NOMO-1 (cell line): Measurements from ENCODE around the gene PTGDR.

ENCODE experiments used
- DNase-seq, 2 experiments: peaks; one replicate each; lab custom pipeline; 2025; ENCODE audit not compliant: unreplicated experiment in 2 of 2; lab: John Stamatoyannopoulos, UW

Gene PTGDR

GRCh38 chr14:52307376-52307775 lies 39.9 kb downstream of the PTGDR start:
- DNase-seq = no peak

- DNase-seq = peak in 1 of 2 experiments; percentile 55
These were observed 40.4 kb downstream of the PTGDR start for GRCh38 chr14:52307905-52308304.

DNA sequence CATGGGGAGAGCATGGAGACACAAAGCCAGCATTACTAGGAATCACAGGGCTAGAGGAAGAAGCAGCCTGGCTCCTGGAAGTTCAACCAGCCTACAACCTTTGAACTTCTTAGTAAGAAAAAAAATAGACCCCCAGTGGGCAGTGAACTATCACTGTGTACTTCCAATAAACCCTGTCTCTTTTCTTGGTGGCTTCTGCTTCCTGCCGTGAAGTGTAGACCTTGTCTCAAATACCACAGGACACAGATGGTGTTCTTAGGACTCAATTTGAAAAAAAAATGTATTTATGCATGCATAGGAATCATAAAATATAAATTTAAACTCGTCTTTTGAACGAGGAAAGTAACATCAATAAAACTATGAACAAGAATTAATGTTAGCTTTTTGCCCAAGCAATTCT lies 43.0 kb downstream of the PTGDR start:
- DNase-seq = no peak

DNA sequence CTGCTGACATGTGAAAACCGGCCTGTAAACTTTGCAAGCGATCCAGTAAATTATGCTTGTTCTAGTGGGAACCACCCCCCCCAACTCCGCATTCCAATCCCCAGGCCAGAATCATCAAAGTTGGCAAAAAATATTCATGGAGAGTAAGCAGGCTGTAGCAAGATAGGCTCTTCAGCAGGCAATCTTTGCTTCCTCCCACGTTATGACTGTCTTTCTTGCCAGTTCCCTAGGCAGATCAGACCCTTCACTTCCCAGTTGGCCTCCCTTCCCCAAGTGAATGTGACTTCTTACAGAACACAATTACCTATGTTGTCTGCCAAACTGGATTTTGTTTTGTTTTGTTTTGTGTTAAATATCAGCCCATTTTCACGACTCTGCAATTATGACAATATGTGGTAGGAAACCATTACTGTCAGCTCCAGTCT lies 45.4 kb downstream of the PTGDR start:
- peak; percentile 22 to 59 for DNase-seq

GRCh38 chr14:52313462-52313861 lies 46.0 kb downstream of the PTGDR start:
- DNase-seq = peak; percentile 16 to 59

- peak; percentile 91 to 93 for DNase-seq
These were observed 46.6 kb downstream of the PTGDR start, which contains the start of gene PTGER2 for GRCh38 chr14:52313903-52314594. PTGER2 (plus strand) TSS chr14:52314312; CDS start chr14:52314549, 237 bp downstream.

DNA sequence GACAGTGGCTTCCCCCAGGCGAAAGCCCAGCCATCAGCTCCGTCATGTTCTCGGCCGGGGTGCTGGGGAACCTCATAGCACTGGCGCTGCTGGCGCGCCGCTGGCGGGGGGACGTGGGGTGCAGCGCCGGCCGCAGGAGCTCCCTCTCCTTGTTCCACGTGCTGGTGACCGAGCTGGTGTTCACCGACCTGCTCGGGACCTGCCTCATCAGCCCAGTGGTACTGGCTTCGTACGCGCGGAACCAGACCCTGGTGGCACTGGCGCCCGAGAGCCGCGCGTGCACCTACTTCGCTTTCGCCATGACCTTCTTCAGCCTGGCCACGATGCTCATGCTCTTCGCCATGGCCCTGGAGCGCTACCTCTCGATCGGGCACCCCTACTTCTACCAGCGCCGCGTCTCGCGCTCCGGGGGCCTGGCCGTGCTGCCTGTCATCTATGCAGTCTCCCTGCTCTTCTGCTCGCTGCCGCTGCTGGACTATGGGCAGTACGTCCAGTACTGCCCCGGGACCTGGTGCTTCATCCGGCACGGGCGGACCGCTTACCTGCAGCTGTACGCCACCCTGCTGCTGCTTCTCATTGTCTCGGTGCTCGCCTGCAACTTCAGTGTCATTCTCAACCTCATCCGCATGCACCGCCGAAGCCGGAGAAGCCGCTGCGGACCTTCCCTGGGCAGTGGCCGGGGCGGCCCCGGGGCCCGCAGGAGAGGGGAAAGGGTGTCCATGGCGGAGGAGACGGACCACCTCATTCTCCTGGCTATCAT lies 47.3 kb downstream of the PTGDR start:
- DNase-seq = peak; percentile 26 to 45

DNA sequence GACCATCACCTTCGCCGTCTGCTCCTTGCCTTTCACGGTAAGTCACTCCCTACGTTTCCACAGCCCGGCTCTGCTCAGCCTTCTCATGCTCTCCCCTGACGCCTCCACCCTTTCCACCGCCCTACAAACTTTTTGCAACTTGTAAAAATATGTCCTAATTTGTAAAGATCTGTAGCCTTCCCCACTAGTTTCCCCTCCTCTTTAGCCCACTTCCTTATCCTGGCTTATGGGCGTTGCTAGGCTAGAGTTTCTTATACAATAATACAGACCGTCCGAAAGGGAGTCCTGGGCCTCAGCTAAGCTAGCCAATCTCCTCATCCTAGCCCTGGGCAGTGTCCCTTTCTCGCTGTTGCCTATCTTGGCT lies 47.8 kb downstream of the PTGDR start:
- DNase-seq = peak; percentile 69 to 87

DNA sequence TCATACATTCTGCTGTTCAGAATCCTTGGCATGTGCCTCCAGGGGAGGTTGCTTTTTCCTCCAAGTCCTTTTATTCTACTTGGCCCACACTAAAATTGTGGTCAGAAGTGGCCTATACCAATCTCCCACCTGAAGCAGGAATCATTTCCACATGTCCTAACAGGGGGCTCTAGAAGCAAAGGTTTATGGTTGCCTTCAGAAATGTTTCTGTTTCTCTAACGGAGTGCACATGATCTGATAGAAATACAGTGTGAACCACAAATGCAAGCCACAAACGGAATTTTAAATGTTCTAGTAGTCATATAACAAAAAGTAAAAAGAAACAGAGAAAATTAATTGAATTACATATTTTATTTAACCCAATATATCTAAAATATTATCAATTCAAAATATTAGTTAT lies 50.6 kb downstream of the PTGDR start:
- no peak for DNase-seq

GRCh38 chr14:52318826-52319645 lies 51.5 kb downstream of the PTGDR start:
- peak in 1 of 2 experiments; percentile 11 for DNase-seq

DNA sequence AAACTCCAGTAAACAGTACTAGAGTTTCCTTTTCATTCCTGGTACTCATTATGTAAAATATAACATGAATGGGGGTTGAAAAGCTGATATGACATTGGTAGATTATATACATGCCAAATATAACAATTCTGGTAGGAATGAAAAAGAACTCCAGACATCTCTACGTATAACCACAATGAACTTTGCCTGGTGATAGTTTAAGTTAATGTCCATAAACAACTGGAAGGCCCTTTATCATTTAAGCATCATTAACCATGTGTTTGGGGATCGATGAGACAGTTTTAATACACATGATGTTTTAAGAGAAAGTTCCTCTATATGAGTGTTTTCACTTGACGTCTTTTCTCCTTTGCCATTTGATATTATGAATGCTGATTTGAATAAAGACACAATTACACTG lies 52.4 kb downstream of the PTGDR start:
- no peak for DNase-seq

GRCh38 chr14:52325126-52325525 lies 57.6 kb downstream of the PTGDR start:
- peak; percentile 84 to 97 for DNase-seq

DNA sequence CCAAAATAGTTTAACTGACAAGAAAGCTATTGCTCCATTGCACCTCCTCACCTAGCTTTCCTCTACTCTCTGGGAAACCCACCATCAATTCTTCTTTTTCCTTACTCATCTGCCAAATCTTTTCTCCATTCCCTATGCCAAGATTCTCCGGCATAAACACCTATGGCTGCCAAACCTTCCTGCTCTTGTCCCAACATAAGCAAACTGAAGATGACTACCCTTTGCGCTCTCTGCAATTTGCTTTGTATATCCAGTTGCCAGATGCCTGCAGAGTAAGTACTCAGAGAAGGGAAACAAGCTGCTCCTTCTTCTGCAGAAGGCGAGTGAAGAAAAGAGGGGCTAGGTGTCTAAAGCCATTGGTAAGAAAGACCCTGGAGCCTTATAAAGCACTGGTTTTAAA lies 58.1 kb downstream of the PTGDR start:
- DNase-seq = no peak
